ENCODE data around the gene SUFU. TPM values are rescaled to one million over a fixed set of nuclear protein-coding genes. Genes with fewer than 3 reads are reported as not detected.

The SUFU gene
- total RNA-seq, 1 donor from 2014 or later = 13.5 TPM

- DNase-seq (peak; percentile 86), ATAC-seq (peak; percentile 89)
- peaks cover 36% of the 10 kb centered on the region for H3K4me1 ChIP-seq
- intact Hi-C loops (cut with DNase I) = no loop called here
- no peaks in the 10 kb centered on the region for H3K36me3 ChIP-seq
- no peak overlapping the region for H3K4me3 ChIP-seq
- peak; percentile 51 for TF ChIP-seq CTCF (IDR thresholded peaks at IDR 0.05)
- H3K9me3 ChIP-seq = no peaks in the 10 kb centered on the region
- H3K27me3 ChIP-seq = no peaks in the 10 kb centered on the region
- H3K27ac ChIP-seq = peak overlapping the region; percentile 78
These were observed 165.7 kb downstream of the SUFU start for GRCh38 chr10:102669206-102670064.

- Histone ChIP-seq H3K4me3 (no peak overlapping the region), H3K27ac (peak overlapping the region; percentile 78), H3K4me1 (peaks cover 44% of the 10 kb centered on the region), H3K9me3 (no peaks in the 10 kb centered on the region), H3K36me3 (no peaks in the 10 kb centered on the region), H3K27me3 (no peaks in the 10 kb centered on the region)
- ATAC-seq = no peak
- TF ChIP-seq CTCF (IDR thresholded peaks at IDR 0.05) = peak; percentile 0
- intact Hi-C loops (cut with DNase I) = no loop called here
- no peak for DNase-seq
These were observed 166.4 kb downstream of the SUFU start for GRCh38 chr10:102670065-102670670.

DNA sequence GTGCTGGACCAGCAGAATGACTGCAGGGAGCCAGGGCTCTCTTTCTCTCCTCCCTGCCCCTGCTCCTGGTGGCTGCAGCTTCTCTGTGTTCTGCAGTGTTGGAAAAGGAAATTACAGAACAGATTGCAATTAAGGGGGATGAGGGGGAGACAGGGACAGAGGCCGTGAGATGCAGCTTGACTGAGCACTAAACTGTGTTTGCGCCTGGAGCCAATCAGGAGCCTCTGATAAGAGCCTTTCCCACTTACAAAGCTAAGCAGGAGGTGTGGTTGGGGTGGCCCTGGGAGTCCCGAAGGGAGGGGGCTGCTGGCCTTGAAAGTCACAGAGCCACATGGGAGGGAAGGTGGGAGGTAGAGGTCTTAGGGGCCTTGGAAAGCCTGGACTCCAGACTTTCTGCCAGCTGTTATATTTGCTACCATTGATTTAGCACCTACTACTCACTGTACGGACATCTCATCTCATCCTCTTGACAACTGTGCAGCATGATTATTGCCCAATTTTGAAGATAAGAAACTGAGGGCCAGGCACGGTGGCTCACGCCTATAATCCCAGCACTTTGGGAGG, 167.2 kb downstream of the SUFU start:
- H3K4me3 ChIP-seq = no peak overlapping the region
- intact Hi-C loops (cut with DNase I) = no loop called here
- TF ChIP-seq CTCF (IDR thresholded peaks at IDR 0.05) = no peak
- no peaks in the 10 kb centered on the region for H3K9me3 ChIP-seq
- DNase-seq = no peak
- H3K4me1 ChIP-seq = peaks cover 51% of the 10 kb centered on the region
- H3K27ac ChIP-seq = no peak overlapping the region
- no peaks in the 10 kb centered on the region for H3K36me3 ChIP-seq
- ATAC-seq = no peak
- H3K27me3 ChIP-seq = no peaks in the 10 kb centered on the region

DNA sequence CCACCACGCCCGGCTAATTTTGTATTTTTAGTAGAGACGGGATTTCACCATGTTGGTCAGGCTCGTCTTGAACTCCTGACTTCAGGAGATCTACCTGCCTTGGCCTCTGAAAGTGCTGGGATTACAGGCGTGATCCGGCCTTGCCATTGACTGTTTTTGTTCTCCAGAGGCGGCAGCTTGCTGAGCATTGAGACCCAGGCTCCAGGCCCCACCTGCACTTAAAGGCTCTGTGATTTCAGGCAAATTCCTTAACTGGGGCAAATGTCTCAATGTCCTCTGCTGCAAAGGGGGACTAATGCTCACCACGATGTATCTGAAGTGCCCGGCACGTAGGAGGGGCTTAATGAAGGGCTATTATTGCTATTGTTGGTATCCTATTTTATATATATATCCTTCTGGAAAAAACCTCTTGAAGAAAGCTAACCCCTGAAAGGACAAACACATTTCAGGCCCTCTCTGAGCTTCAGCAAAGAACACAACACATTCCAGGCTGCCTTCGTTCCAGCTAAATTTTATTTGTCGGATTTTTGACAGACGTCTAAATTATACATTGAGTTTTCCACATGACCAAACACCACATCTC, 169.6 kb downstream of the SUFU start:
- H3K4me3 ChIP-seq = peak overlapping the region; percentile 34
- no peak for ATAC-seq
- H3K27me3 ChIP-seq = no peaks in the 10 kb centered on the region
- H3K4me1 ChIP-seq = peaks cover 75% of the 10 kb centered on the region
- no peaks in the 10 kb centered on the region for H3K9me3 ChIP-seq
- peak overlapping the region; percentile 89 for H3K27ac ChIP-seq
- intact Hi-C loops (cut with DNase I) = no loop called here
- TF ChIP-seq CTCF (IDR thresholded peaks at IDR 0.05) = no peak
- H3K36me3 ChIP-seq = no peaks in the 10 kb centered on the region
- DNase-seq = no peak

- Histone ChIP-seq H3K4me3 (peak overlapping the region; percentile 34), H3K4me1 (peaks cover 77% of the 10 kb centered on the region), H3K9me3 (no peaks in the 10 kb centered on the region), H3K27ac (peak overlapping the region; percentile 89), H3K27me3 (no peaks in the 10 kb centered on the region), H3K36me3 (no peaks in the 10 kb centered on the region)
- peak; percentile 65 for ATAC-seq
- DNase-seq = peak; percentile 78
- intact Hi-C loops (cut with DNase I) = no loop called here
- no peak for TF ChIP-seq CTCF (IDR thresholded peaks at IDR 0.05)
These were observed 170.2 kb downstream of the SUFU start for GRCh38 chr10:102673819-102674511.
